Left lung (tissue), 10 donors: ENCODE data around the gene CYB5R2. TPM values are rescaled to one million over a fixed set of nuclear protein-coding genes. Genes with fewer than 3 reads are reported as not detected.

ENCODE experiments used
- ATAC-seq: fragments of 200-7000 bp; cut with Tn5 transposase; one replicate; pipeline ENCODE4 v1.9.1; 2020; ENCODE audit warnings: moderate library complexity
- DNase-seq, 4 donors: peaks; one replicate each; pipeline ENCODE4 v3.0.0-alpha.2; 2013 to 2020
- H3K27ac ChIP-seq, 2 donors: fragments of 200-600 bp; sonication (generic) in 1 of 2; one replicate each; pipeline versions ENCODE4 v1.5.0 to v1.8.0; 2020 to 2021
- H3K27me3 ChIP-seq, 2 donors: fragments of 200-600 bp; sonication (generic) in 1 of 2; one replicate each; pipeline versions ENCODE4 v1.5.0 to v1.8.0; 2020 to 2021
- H3K36me3 ChIP-seq, 2 donors: fragments of 200-600 bp; sonication (generic) in 1 of 2; one replicate each; pipeline versions ENCODE4 v1.5.0 to v1.8.0; 2020 to 2021
- H3K4me1 ChIP-seq, 2 donors: fragments of 200-600 bp; one replicate each; pipeline ENCODE4 v1.8.0; 2021
- H3K4me3 ChIP-seq, 2 donors: fragments of 200-600 bp; sonication (generic) in 1 of 2; one replicate each; pipeline versions ENCODE4 v1.5.0 to v1.8.0; 2020 to 2021; ENCODE audit warnings: mild to moderate bottlenecking in 1 of 2
- H3K9me3 ChIP-seq, 2 donors: fragments of 200-600 bp; sonication (generic) in 1 of 2; one replicate each; pipeline versions ENCODE4 v1.5.0 to v1.8.0; 2020 to 2021
- CTCF ChIP-seq, 2 donors: fragments of 200-600 bp; sonication (generic) in 1 of 2; IDR thresholded peaks; one replicate each; pipeline versions ENCODE4 v1.5.0 to v1.8.0; 2021; ENCODE audit warnings: antibody characterized with exemption in 2 of 2
- intact Hi-C, 2 donors: fragments of 100-400 bp; cut with DNase I; formaldehyde crosslinking; loops; one replicate each; pipeline versions ENCODE4 v1.11.2 to v1.14.2; 2022
- polyA plus RNA-seq, 6 donors: library from polyadenylated mRNA; unstranded; fragments of 120-200 nt; gene quantifications; one replicate each; pipeline ENCODE4 v1.2.1, GENCODE V29; 2013; ENCODE audit not compliant: insufficient read length in 6 of 6
- total RNA-seq, 2 donors: library from RNA; stranded (reverse); fragmentation: NEBNext Ultra II Directional; extraction: Animal tissue kit (Norgen Biotek cat#: 25700); gene quantifications; one replicate each; pipeline ENCODE4 v1.2.1, GENCODE V29; 2021
- donor health status: DM: no; HTN: yes; CAD: no.
- donor health status: DM: no; HTN: no; CAD: no.

Gene CYB5R2
- total and polyA plus RNA-seq, 8 donors, result 7.9 to 22.4 (median 17.3) TPM

GRCh38 chr11:7656704-7657103, 16.6 kb downstream of the CYB5R2 start:
- Histone ChIP-seq H3K27me3 (no peaks in the 10 kb centered on the region), H3K27ac (no peak overlapping the region), H3K4me1 (no peaks in the 10 kb centered on the region), H3K4me3 (no peak overlapping the region), H3K9me3 (no peaks in the 10 kb centered on the region), H3K36me3 (peaks cover 0 to 40% of the 10 kb centered on the region in 2 donors)
- no peak for TF ChIP-seq CTCF (IDR thresholded peaks at IDR 0.05)
- peak; percentile 18 for ATAC-seq
- intact Hi-C loops, result no loop called here
- no peak for DNase-seq

DNA sequence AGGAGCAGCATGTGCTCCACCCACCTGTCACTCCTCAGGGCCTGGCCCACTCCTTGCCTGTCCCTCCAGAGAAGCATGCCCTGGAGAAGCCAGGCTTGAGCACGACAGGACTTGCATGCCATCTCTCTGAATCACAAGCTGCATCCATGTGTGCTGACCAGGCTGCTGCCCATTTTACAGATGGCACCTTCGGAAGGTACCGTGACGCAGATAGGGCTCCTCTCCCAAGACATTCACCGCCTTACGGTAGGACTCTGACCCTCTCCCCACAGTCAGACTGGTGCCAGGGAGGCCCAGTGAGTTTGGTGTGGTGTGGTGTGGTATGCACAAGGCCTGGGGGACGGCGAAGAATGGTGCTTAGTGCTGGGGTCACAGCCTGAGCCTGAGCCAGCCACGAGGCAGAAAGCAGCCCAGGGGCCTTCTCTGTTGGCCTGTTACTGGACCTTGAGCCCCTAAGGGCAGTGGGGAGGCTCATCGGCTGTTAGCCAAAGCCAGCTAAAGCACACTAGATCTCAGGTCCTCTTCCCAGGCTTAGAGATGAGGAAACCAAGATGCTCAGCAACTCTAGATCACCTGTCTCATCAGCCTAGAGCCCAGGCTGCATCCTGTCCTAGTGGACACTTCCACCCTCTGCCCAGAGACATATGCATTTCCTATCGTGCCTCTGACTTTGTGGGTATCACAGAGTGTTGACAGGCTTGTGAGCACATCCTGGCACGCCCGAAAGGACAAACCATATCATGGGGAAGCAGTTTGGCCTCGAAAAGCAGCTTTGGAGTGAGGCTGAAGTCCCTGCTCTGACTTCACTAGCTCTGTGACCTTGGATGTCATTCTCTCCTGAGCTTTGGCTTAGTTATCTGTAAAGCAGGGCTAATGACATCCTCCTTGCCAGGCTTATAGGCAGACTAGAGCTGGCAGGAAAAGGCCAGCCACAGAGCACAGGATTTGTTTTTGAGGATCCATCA, 17.8 kb downstream of the CYB5R2 start:
- intact Hi-C loops, result no loop called here
- Histone ChIP-seq H3K4me3 (no peak overlapping the region), H3K9me3 (no peaks in the 10 kb centered on the region), H3K27ac (no peak overlapping the region), H3K36me3 (peaks cover 0 to 52% of the 10 kb centered on the region in 2 donors), H3K4me1 (no peaks in the 10 kb centered on the region), H3K27me3 (no peaks in the 10 kb centered on the region)
- ATAC-seq, result no peak
- DNase-seq, result no peak
- no peak for TF ChIP-seq CTCF (IDR thresholded peaks at IDR 0.05)

DNA sequence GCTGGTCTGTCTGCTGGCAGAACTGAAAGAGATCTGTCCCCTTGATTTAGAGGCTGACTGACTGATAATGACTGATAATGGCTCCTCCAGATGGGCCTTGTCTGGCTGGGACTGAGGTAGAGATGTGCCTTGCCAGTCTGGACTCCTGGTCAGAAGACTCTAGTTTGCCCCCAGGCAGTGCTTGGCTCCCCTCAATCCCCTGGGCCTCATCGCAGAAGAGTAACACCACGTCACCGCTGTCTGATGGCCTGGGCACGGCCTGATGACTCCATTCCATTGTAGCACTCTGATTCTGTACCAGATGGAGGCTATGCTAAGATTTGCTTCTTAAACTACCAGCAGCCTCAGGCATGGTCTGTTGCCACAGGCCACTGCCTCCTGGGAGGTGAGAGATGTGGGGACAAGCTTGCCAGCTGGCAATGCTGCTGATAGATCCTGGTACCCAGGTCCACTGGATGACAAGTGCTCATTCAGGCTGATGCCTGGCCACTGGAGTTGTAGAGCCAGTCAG, 19.1 kb downstream of the CYB5R2 start:
- Histone ChIP-seq H3K9me3 (no peaks in the 10 kb centered on the region), H3K4me1 (no peaks in the 10 kb centered on the region), H3K36me3 (peaks cover 0 to 61% of the 10 kb centered on the region in 2 donors), H3K27ac (no peak overlapping the region), H3K4me3 (no peak overlapping the region), H3K27me3 (no peaks in the 10 kb centered on the region)
- ATAC-seq (no peak), DNase-seq (peak in 1 of 4 donors; percentile 44)
- TF ChIP-seq CTCF (IDR thresholded peaks at IDR 0.05), result no peak
- intact Hi-C loops, result no loop called here

DNA sequence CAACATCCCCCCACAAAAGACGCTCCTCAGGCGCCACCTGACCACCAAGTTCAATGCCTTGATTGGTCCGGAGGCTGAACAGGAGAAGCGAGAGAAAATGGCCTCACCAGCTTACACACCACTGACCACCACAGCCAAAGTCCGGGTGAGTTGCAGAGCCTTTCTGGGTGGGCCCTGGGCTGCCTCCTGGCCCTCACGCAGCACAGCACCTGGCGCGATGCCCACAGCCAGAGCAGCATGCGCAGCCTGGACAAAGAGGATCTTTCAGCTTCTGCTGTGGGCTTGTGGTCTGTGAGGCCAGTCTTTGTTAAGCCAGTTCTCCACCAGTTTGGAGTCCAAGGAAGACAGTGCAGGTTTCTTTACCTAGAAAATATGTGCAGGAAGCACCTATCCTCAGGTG, 21.6 kb downstream of the CYB5R2 start:
- no peak for TF ChIP-seq CTCF (IDR thresholded peaks at IDR 0.05)
- H3K9me3 ChIP-seq, result no peaks in the 10 kb centered on the region
- ATAC-seq, result no peak
- no peak overlapping the region for H3K27ac ChIP-seq
- H3K27me3 ChIP-seq, result no peaks in the 10 kb centered on the region
- no peaks in the 10 kb centered on the region for H3K4me1 ChIP-seq
- peak in 1 of 4 donors; percentile 57 for DNase-seq
- intact Hi-C loops, result no loop called here
- no peak overlapping the region for H3K4me3 ChIP-seq
- H3K36me3 ChIP-seq, result peaks cover 0 to 71% of the 10 kb centered on the region in 2 donors

- intact Hi-C loops, result no loop called here
- no peaks in the 10 kb centered on the region for H3K27me3 ChIP-seq
- ATAC-seq, result peak; percentile 18
- H3K36me3 ChIP-seq, result peaks cover 0 to 71% of the 10 kb centered on the region in 2 donors
- DNase-seq, result peak in 1 of 4 donors; percentile 45
- H3K4me1 ChIP-seq, result no peaks in the 10 kb centered on the region
- no peaks in the 10 kb centered on the region for H3K9me3 ChIP-seq
- no peak overlapping the region for H3K27ac ChIP-seq
- TF ChIP-seq CTCF (IDR thresholded peaks at IDR 0.05), result no peak
- H3K4me3 ChIP-seq, result no peak overlapping the region
Measured at GRCh38 chr11:7651140-7651551, 22.2 kb downstream of the CYB5R2 start.
